NOMO-1 (cell line): ENCODE results near the gene LHX2.

ENCODE experiments used
- DNase-seq, 2 experiments: peaks; one replicate each; lab custom pipeline; 2025; ENCODE audit not compliant: unreplicated experiment in 2 of 2; lab: John Stamatoyannopoulos, UW

Gene LHX2

DNA sequence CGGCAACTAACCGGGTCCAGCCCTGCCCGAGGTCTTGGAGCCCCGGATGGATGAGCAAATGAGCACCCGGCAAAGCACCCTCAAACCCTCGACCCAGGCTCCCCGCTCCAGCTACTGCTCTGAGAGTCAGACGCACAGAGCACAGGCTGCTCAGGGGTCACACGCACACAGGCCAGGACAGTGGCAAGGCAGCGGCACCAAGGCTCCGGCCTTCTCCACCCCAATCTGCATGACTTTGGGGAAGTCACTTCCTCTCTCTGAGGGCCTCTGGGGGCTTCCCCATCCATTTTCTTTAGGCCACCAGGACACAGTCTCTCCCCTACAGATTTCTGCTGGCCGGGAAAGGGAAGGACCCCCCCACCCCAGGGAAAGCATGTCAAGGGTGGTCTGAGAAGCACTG lies 18.0 kb downstream of the LHX2 start:
- DNase-seq = no peak

DNA sequence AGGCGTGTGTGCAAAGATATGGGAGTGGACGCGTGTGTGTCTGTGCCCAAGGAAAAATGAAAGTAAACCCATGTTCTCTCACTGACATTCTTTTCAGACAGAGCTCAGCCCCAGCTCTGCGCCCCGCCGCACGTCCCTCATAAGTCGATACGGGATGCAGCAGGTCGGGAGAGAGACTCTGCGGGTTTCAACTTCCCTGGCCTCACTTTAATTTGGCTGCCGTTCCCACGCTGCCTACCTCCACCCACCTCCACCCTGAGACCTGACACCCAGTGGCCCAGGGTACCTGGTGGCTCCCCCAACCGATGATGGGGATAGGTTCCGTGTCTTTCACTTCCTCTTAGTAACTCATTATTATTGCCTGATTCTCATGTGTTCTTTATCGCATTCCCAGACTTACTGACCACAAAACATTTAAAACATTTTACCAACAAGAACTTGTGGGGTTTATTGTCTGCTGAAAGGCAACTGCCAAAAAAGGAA lies 19.4 kb downstream of the LHX2 start:
- no peak for DNase-seq

DNA sequence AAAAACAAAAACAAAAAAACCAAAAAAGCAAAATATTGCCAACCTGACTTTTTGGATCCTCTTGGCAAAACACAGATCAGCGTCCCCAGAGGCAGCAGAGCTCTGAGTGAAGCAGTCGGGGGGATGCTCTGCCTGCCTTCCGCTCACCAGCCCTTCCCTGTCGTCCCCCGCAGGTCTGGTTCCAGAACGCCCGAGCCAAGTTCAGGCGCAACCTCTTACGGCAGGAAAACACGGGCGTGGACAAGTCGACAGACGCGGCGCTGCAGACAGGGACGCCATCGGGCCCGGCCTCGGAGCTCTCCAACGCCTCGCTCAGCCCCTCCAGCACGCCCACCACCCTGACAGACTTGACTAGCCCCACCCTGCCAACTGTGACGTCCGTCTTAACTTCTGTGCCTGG lies 20.7 kb downstream of the LHX2 start:
- DNase-seq = no peak

DNA sequence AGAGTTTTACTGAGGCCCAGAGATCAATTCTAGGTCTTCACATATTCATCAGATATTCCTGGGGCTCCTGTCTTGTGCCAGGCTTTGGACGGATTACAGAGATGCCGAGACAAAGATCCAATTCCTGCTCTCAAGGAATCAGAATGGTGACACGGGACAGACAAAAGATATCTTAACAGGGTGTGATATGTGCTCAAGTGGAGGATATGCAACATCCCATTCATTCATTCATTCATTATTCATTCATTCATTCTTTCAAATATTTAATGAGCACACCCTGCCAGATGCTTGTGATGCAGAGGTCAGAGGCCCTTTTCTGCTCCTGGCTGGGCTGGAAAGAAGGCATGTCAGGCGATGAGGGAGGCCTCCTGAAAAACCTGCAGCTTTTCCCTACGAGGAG lies 21.8 kb downstream of the LHX2 start:
- DNase-seq = no peak

DNA sequence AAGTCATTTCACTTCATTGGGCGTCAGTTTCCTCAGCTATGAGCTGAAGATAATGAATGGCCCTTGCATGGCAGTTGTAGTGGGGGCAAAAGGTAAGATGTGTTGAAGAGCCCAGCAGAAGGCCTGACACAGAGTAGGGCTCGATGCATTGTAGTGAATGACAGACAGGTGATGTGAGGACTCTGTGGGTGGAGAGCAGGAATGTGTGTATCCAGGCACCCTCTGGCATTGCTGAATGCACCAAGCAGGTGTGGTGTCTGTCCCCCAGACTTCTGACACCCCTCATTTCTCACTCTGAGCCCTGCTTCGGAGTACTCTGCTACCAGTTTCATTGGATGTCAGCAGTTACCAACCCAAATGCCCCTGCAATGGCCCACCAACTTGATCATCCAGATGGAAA lies 22.4 kb downstream of the LHX2 start:
- DNase-seq = no peak

DNA sequence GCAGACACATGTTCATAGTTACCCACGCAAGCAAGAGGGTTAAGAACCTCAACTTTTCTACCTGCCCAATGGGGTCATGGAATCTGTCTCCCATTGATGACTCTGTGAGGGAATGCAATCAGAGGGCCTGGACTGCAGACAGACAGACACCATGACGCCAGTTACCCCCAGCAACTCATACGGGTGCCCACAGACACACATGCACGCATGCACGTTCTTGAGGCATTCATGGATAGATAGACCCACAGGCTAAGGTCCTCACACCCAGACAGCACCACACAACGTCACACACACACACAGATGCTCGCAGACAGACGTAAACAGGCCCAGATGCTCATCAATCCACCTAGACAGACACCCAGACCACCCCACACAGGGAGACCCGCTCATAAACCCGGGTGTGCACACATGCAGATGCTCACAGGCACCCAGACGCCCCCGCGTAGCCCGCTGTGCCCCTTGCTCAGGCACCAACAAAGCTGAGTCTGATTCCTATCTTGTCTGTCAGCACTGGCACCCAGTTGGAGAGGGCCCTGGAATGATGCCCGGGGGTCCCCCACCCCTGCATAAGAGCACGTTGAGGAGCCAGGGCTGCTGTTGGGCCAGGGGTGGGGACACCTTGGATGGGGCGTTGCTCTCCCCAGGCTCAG lies 23.6 kb downstream of the LHX2 start:
- DNase-seq = no peak

DNA sequence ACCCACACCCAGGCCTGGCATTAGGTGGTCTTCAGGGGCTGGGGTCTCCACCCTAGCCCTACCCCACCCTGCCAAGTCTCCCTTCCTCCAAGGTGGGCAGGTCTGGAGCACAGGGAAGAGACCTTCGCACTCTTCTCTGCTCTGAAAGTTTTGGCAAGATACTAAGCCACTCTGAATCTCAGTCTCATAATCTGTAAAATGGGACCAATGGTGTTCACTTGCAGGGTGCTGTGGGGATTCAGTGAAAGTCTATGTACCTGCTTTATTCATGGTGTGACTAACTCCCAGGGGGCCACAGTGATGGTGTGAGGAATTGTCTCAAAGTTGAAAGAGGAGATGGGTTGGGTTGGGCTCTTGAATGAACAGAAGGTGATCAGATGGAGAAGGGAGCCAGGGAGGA lies 25.0 kb downstream of the LHX2 start:
- no peak for DNase-seq

DNA sequence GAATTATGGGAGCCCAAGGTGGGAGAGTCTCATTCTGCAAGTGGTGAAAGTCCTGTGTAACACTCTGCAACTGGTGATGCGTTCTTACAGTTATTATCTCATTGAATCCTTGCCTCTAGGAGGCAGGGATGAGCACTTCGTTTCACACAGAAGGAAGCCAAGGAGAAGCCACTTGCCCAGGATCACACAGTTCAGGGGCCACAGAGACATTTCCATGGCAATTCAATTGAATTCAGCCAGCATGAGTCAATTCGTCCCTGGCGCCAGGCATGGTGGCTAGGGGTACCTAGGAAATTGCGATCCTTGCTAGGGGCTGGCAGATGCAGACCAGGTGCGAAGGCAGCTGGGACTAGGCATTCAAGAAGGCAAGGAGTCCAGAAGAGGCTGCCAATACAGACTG lies 26.2 kb downstream of the LHX2 start:
- no peak for DNase-seq

DNA sequence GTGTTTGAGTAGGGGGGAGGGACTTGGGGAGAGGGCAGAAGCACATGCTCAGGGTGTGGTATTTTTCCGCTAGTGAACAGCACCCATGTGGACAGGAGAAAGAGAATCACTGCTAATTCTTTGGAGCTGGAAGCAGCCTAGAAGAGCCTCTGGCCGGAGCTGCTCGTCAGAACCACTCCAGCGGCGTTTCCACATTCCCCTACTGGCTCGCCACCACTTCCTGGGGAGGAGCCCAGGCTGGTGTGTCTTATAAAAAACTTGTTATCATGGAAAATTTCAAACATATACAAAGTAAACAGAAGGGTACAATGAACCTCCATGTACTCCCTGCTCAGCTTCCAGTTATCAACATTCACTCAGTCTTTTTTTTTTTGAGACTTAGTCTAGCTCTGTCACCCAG lies 26.7 kb downstream of the LHX2 start:
- no peak for DNase-seq

DNA sequence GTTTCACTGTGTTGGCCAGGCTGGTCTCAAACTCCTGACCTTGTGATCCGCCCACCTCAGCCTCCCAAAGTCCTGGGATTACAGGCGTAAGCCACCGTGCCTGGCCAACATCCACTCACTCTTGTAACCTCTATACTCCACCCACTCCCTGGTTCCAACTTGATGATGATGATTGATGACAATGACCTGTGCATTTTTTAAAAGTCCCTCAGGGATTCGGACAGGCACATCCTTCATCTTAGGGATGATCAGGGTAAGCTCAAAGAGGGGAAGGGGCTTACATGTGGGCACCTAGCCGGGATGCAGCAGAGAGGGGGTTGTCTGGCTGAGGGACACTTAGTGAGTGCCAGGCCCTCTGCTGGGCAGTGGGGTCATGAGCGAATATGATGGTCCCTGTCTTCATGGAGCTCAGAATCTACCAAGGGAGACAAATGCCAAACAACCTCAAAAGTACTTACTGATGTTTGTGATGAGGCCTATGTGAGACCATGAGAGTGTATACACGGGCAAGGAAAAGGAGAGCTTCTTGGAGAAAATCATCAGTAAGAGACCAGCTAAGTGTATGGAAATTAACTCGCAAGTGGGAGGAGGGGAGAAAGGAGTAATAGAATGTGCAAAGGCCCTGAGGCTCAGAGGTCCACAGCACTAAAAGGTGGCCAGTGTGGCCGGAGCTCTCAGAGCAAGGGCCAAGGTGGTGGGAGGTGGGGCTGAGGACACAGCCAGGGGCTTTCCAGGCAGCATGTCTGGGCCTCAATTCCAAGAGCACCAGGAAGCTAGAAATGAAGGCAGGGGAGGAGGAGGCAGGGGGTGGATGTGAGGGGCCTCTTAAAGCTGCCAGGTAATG lies 27.4 kb downstream of the LHX2 start:
- DNase-seq = no peak

DNA sequence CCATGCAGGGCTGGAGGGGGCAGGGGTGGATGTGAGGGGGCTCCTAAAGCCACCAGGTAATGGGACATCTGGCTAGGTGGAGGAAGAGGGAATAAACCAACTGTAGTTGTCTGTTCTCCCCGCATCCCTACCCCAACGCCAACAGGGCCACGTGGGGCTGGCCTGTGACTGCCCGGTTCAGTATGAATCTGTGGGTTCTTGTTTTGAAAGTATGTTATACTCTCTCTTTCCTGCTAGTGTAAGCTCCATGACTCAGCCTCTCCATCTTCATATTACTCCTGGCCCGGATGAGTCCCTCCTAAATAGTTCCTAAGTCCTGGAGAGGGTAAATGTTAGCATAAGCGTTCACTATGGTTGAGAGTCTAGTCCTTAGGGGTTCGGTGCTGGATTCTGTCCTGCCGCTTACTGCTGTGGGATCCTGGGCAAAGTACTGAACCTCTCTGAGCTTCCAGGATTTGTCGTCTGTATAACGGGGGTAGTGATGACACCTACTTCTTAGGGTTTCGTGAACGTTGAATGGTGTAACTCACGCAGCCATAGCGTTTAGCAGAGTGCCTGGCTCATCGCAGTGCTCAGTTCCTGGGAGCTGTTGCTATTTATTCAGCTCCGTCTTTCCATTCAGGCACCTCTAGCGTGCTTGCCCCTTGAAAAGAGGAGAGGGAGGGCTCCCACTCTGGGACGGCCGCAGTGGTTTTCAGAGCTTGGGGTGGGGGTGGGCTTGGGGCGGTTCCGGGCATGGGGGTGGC lies 28.8 kb downstream of the LHX2 start:
- no peak for DNase-seq

DNA sequence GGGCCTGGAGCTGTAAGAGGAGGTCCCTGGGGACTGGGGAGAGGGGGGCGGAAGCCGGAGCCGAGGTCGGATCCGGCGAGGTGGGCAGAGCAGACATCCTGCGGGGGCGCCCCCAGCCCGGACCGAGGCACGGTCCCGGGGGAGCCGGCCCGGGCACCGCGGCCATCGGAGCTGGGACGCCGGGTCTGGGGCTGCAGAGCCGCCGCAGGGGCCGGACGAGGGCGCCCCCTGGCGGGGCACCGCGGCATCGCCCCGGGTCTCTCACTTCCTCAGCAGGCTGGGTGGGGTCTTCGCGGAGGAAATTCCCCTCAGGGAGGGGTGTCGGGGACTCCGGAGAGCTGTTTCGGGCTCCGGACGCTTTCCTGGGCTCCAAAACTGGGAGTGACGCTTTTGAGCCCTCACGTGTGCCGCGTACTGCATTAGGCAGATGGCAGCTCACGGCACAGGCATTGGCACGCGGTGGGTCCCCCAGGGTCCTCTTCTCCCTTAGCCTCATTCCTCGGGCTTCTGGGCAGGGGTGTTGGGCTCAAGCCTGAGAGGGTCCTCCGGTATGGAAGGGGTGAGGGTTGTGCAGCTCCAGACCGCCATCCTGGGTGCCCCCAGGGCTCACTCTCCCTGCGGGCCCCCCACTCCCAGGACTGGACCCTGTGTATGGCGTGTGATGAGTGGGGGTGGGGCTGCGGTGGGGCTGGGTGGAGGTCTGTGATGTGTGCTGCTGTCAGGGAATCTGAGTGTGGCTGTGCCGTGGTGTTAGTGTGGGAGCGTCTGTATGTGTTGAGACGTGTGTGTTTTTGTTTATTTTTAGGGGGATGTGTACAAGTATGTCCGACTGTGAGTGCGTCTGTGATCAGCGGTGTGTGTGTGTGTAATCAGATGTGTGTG lies 29.6 kb downstream of the LHX2 start:
- peak; percentile 27 to 35 for DNase-seq

DNA sequence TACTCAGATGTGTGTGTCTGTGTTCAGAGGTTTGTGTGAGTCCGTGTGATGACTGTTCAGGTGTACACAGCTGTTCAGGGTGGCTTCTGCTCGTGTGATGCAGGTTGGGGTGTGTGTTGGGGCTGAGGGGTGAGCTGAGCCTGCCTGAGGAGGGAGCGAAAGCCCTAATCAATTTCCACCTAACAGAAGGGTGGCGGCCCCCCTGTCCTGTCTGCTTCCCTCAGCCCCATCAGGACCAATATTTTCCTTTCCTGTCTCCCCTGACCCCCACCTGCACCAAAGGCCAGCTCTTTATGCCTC lies 30.2 kb downstream of the LHX2 start:
- no peak for DNase-seq

DNA sequence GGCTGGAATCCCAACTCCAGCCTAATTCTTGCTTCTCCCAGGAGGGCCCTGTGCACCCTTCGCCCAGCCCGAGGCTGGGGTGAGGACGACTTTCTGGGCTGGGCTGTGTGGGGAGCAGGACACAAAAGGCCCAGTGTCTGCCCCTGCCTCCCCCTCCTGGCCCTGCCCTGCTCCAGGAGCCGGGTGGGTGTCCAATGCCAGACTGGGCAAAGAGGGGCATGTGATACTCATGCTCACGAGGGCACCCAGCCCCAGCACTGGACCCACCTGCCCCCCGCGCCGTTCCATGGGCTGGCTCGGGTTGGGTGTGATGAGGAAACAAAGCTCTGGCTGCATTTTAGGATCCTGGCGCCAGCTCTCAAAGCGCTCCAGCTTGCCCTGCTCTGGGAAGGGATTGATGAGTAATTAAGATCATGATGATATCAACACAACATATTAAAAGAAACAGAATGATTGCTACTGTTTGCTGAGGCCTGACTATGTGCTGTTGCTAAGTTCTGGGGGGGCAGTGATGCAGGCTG lies 30.7 kb downstream of the LHX2 start:
- DNase-seq = no peak

DNA sequence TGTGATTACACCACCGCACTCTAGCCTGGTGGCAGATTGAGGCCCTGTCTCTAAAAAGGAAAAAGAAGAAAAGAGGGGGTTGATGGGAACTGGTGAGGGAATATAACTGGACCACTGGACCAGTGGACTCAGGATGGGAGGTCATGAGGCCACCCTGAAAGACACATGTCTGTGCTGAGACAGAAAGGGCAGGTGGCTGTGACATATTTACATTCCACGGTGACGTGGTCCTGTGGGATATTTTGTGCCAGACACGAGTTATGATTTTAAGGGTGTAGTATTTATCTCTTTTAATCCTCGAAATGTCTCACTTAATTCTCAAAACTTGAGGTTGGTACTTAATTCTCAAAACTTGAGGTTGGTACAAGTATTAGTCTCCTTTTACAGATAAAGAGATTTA lies 32.9 kb downstream of the LHX2 start:
- no peak for DNase-seq

DNA sequence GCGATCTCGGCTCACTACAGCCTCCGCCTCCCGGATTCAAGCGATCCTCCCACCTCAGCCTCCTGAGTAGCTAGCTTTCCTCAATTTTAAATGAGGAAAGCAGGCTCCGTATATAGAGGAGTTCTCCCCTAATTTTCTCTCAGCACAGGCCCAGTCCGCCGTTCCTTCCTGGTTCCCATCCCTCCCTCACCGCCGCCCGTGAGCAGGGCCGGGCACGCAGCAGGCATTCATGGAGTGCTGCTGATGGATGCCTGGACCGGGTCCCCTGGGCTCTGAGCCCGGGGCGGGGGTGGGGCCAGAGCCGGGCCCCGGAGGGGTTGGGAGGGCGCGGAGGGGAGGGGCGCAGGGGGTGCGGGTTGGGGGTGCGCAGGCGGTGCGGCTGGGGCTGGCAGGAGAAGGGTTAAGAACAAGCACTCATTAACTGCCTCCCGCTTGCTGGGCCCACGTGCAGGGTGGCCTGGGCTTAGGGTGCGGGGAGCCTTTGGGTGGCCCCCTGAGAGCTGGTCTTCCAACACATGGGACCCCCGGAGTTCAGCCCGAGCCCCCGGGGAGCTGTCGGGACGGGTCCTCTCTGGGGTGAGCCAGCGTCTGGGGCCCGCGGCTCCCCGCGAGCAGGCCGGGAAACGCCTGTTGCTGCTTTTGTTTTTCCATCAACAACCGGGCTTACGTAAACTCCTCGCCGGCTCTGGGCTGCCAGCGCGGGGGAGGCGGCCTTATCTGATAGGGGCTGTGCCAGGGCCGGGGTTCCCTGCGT lies 33.7 kb downstream of the LHX2 start:
- DNase-seq = no peak

DNA sequence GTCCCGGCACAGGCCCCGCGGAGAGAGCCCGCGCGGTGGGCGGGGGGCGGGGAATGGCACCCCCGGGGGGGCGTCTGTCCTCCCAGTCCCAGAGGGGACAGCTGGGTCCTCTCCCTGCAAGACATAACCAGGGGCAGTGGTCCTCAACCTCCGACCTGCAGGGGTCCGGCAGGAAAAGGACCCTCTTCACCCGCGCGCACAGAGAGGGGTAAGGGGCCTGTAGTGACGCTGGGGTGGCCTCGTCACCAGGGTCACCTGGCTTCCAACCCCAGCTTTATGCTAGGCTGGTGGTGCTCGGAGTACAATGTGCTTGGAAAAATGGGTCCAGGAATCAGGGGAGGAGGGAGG lies 34.2 kb downstream of the LHX2 start:
- no peak for DNase-seq

DNA sequence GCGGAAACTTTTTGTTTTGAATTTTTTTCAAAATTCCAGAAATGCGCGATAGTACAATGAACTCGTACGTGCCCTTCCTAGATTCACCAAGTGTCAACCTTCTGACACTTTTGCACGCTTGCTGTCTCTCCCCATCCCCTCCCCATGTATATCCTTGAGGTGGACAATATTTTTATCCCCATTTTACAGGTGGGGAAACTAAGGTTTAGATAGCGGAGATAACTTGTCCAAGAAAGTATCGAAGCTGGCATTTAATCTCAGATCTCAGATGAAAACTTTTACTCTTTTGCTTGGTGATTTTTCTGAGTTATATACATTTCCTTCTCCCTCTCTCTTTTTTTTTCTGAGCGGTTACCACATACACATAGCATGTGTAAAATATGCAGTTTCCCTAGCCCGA lies 34.6 kb downstream of the LHX2 start:
- DNase-seq = no peak

DNA sequence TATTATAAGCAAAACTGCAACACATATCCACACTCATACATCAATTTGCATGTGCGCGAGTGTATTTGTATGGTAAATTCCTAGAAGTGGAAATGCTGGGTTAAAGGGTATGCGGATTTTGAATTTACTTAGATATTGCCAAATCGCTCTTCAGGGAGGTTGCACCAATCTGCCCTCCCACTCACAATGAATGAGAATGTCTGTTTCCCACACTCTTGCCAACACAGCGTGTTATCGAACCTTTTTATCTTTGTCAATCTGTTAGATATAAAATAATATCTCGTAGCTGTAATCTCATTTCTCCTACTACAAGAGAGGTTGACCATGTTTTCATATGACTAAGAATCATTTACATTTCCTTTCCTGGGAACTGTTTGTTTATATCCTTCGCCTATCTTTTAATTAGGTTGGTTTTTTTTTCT lies 35.7 kb downstream of the LHX2 start:
- no peak for DNase-seq

DNA sequence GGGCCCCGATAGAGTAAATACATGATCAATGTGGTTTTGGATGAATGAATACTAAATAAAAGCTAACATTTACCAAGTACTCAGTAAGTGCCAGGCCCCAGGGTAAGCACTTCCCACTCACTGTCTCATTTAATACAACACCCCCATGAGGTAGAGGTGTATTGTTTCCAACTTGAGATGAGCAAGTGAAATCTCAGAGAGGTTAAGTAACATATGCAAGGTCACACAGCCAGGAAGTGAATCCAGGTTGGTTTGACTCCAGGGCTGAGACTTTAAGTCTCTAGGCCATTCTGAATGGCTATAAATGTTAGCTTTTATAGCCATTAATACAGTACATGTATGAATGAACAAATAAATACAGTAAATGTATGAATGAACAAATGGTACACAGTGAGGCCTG lies 39.4 kb downstream of the LHX2 start:
- DNase-seq = no peak
